Measurements from ENCODE around the gene URB1.

URB1 gene

DNA sequence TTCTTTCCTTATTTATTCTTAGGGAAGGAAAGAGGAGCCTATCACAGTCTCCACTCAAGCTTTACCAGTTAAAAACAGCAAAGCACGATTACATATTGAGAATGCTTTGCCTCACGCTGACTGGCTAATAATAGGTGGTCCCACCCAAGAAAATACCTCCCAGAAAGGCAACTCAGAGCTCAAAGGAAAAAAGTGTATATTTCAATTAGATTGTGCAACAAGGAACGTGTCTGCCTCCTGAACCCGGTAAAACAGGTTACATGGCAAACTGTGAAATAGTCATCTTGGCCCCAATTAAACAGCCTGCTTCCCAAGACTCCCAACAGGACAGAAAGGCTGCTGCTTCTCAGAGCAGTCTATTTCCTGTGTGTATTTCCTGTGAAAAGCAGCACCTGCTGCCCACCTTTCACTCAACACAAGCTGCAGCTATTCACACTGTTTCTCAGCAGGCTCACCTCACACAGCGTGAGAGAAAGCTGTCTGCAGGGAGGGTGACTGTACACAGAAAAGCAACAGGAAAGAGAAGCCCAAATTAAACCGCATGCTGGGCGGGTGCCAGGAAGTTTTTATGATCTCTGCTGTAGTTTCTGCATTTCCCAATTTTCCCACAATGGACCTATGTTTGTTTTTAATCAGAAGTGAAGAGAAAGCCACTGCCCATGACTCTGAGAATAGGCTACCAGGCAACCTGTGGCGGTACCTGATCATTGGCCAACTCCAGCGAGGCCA is 44.0 kb downstream of the URB1 start:
- TF ChIP-seq, protein P1, sequence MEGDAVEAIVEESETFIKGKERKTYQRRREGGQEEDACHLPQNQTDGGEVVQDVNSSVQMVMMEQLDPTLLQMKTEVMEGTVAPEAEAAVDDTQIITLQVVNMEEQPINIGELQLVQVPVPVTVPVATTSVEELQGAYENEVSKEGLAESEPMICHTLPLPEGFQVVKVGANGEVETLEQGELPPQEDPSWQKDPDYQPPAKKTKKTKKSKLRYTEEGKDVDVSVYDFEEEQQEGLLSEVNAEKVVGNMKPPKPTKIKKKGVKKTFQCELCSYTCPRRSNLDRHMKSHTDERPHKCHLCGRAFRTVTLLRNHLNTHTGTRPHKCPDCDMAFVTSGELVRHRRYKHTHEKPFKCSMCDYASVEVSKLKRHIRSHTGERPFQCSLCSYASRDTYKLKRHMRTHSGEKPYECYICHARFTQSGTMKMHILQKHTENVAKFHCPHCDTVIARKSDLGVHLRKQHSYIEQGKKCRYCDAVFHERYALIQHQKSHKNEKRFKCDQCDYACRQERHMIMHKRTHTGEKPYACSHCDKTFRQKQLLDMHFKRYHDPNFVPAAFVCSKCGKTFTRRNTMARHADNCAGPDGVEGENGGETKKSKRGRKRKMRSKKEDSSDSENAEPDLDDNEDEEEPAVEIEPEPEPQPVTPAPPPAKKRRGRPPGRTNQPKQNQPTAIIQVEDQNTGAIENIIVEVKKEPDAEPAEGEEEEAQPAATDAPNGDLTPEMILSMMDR (IDR thresholded peaks at IDR 0.05): no peak
- Histone ChIP-seq H3K79me2 (peaks cover 3% of the 10 kb centered on the region), H2AFZ (no peak overlapping the region), H3K9ac (no peak overlapping the region), H3K9me3 (ENCODE audit: control insufficient read depth, low read length) (no peaks in the 10 kb centered on the region), H3K27me3 (ENCODE audit: control insufficient read depth, insufficient read depth, low read length) (no peaks in the 10 kb centered on the region), H3K36me3 (ENCODE audit: control insufficient read depth, insufficient read depth, low read length) (no peaks in the 10 kb centered on the region), H3K4me1 (no peaks in the 10 kb centered on the region), H3K4me3 (ENCODE audit: low read depth, low read length) (no peak overlapping the region), H3K4me2 (ENCODE audit: low read length) (no peak overlapping the region), H3K27ac (no peak overlapping the region)

DNA sequence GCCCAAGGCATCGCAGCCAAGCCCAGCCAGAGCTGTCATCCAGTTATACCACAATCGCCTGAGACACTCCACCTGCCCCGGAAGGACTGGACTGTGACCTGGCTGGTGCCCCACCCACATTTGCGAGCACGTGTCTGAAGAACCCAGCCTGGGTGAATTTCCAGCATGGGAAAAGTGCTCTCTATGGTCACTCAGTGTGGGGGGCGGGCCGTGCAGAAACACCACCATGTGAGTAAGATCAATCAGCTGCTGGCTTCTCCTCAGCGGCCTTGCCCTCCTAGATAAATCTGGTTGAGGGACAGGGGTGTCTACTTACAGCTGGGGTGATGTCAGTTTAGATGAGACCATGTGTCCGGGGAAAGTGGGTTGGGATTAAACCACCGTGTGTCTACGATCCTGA is 44.8 kb downstream of the URB1 start:
- H3K4me1 ChIP-seq: no peaks in the 10 kb centered on the region
- no peaks in the 10 kb centered on the region for H3K27me3 ChIP-seq (ENCODE audit: control insufficient read depth, insufficient read depth, low read length)
- H2AFZ ChIP-seq: no peak overlapping the region
- no peak overlapping the region for H3K27ac ChIP-seq
- H3K79me2 ChIP-seq: peaks cover 2% of the 10 kb centered on the region
- TF ChIP-seq, protein P1 (IDR thresholded peaks at IDR 0.05): no peak
- H3K4me2 ChIP-seq (ENCODE audit: low read length): no peak overlapping the region
- no peaks in the 10 kb centered on the region for H3K36me3 ChIP-seq (ENCODE audit: control insufficient read depth, insufficient read depth, low read length)
- no peaks in the 10 kb centered on the region for H3K9me3 ChIP-seq (ENCODE audit: control insufficient read depth, low read length)
- H3K4me3 ChIP-seq (ENCODE audit: low read depth, low read length): no peak overlapping the region
- H3K9ac ChIP-seq: no peak overlapping the region

DNA sequence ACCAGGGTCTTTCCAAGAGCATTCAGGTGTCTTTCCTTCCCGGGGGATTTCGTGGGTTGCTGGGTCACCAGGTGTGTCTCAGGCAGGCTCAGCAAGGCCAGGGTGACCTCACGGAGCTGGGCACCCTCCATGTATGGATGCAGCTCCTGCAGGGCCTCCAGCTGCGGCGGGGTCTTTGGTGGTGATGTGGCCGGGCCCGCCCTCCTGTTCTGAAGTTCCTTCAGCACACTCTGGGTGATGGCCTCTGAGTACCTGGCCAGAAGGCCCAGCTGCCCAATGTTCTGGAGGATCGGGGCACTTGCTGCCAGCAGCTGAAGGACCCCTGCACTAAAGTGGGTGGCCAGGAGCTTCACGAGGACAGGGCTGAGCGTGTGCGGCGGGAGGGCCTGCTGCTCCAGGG is 45.5 kb downstream of the URB1 start:
- TF ChIP-seq, protein P1 (IDR thresholded peaks at IDR 0.05): no peak
- no peaks in the 10 kb centered on the region for H3K36me3 ChIP-seq (ENCODE audit: control insufficient read depth, insufficient read depth, low read length)

DNA sequence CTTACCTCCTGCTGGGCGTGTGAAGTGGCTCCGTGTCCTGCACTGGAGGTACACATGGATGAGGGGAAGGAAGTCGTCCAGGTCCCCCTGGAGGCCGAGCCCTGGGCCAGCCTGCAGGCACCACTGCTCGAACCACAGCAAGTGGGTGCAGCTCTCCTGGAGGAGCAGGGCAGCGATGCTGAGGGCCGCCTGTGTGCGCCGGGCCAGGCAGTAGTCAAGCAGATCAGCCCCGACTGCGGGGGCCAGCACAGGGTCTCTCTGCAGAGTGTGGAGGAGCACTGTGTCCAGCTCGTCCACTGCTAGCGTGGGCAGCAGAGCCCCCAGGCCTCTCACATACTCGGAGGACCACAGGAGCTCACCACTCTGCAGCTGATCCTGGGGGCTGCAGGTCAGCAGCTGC is 45.9 kb downstream of the URB1 start:
- no peaks in the 10 kb centered on the region for H3K36me3 ChIP-seq (ENCODE audit: control insufficient read depth, insufficient read depth, low read length)
- H2AFZ ChIP-seq: no peak overlapping the region
- TF ChIP-seq, protein P1 (IDR thresholded peaks at IDR 0.05): no peak
- H3K4me1 ChIP-seq: no peaks in the 10 kb centered on the region
- no peak overlapping the region for H3K4me2 ChIP-seq (ENCODE audit: low read length)
- H3K4me3 ChIP-seq (ENCODE audit: low read depth, low read length): no peak overlapping the region
- H3K9me3 ChIP-seq (ENCODE audit: control insufficient read depth, low read length): no peaks in the 10 kb centered on the region
- H3K27me3 ChIP-seq (ENCODE audit: control insufficient read depth, insufficient read depth, low read length): no peaks in the 10 kb centered on the region
- no peak overlapping the region for H3K27ac ChIP-seq
- no peak overlapping the region for H3K9ac ChIP-seq
- H3K79me2 ChIP-seq: no peaks in the 10 kb centered on the region

More for the DNA sequence above, 45.5 kb downstream of the URB1 start:
- Histone ChIP-seq H3K4me1 (no peaks in the 10 kb centered on the region), H3K9me3 (ENCODE audit: control insufficient read depth, low read length) (no peaks in the 10 kb centered on the region), H3K79me2 (no peaks in the 10 kb centered on the region), H3K4me3 (ENCODE audit: low read depth, low read length) (no peak overlapping the region), H3K4me2 (ENCODE audit: low read length) (no peak overlapping the region), H2AFZ (no peak overlapping the region), H3K27me3 (ENCODE audit: control insufficient read depth, insufficient read depth, low read length) (no peaks in the 10 kb centered on the region), H3K9ac (no peak overlapping the region), H3K27ac (no peak overlapping the region)

Data from parathyroid adenoma (tissue), 2 donors.